HCT116 (cell line): ENCODE measurements around the gene KY. TPM values are rescaled to one million over a fixed set of nuclear protein-coding genes. Genes with fewer than 3 reads are reported as not detected.

ENCODE experiments used
- ATAC-seq: fragments of 200-7000 bp; cut with Tn5 transposase; 2 replicates; pipeline ENCODE4 v1.9.1; 2020; ENCODE audit warnings: mild to moderate bottlenecking, moderate library complexity
- BruUV-seq: library from RNA; stranded (reverse); fragments of 400-500 nt; replicated peaks from 2 replicates; lab custom pipeline; 2021; lab: Mats Ljungman, UMichigan
- CTCF ChIA-PET: fragments of 300-600 bp; sonication (Branson Sonifier 250); formaldehyde crosslinking; loops from one replicate; lab custom pipeline; 2021; ENCODE audit warnings: antibody characterized with exemption; lab: Charles Lee
- POLR2A ChIA-PET: fragments of 300-600, 350-600 bp; sonication (Branson Sonifier 250); formaldehyde crosslinking; loops from one replicate; lab custom pipeline; 2021; ENCODE audit warnings: antibody characterized with exemption; lab: Charles Lee
- RAD21 ChIA-PET, 2 experiments: fragments of 300-600 bp; sonication (Branson Sonifier 250); formaldehyde crosslinking; loops; one replicate each; lab custom pipeline; 2023; ENCODE audit warnings: low total read pairs in 2 of 2; ENCODE audit not compliant: uncharacterized antibody in 2 of 2, unreplicated experiment in 2 of 2, low non-redundant PET in 1 of 2; lab: Charles Lee
- DNase-seq: peaks from one replicate; pipeline ENCODE4 v3.0.0-alpha.2; 2010; ENCODE audit warnings: low read depth, low spot score
- H2AFZ ChIP-seq: fragments of 200-600 bp; shearing (Covaris generic), sonication (generic); 2 replicates; pipeline ENCODE4 v1.6.1; 2017; ENCODE audit warnings: low read depth, mixed run types, mixed read lengths, antibody characterized with exemption, low read length; ENCODE audit not compliant: poor library complexity, severe bottlenecking
- H3K27ac ChIP-seq: 2 replicates; pipeline ENCODE4 v1.5.1; 2012; ENCODE audit warnings: low read depth, low read length
- H3K27me3 ChIP-seq: fragments of 200-600 bp; sonication (generic); 2 replicates; pipeline ENCODE4 v1.6.1; 2016; ENCODE audit warnings: mixed run types, low read length, mixed read lengths; ENCODE audit not compliant: insufficient read depth
- H3K36me3 ChIP-seq, 2 experiments: fragments of 200-500 bp in 1 of 2; fragments of 200-600 bp in 1 of 2; sonication (Bioruptor generic) in 1 of 2; sonication (generic) in 1 of 2; 2 replicates each; pipeline versions ENCODE4 v1.5.1 to v1.6.1; 2014 to 2016; ENCODE audit warnings: low read length in 2 of 2, inconsistent platforms in 1 of 2, mixed read lengths in 1 of 2, mixed run types in 1 of 2; ENCODE audit not compliant: insufficient read depth in 2 of 2, control insufficient read depth in 1 of 2
- H3K4me1 ChIP-seq, 2 experiments: fragments of 200-600 bp in 1 of 2; sonication (generic) in 1 of 2; 2 replicates each; pipeline versions ENCODE4 v1.5.1 to v1.6.1; 2012 to 2017; ENCODE audit warnings: low read length in 2 of 2, inconsistent platforms in 1 of 2, mild to moderate bottlenecking in 1 of 2, mixed read lengths in 1 of 2, mixed run types in 1 of 2, moderate library complexity in 1 of 2; ENCODE audit not compliant: insufficient read depth in 2 of 2, control insufficient read depth in 1 of 2
- H3K4me2 ChIP-seq: fragments of 200-600 bp; sonication (generic); 2 replicates; pipeline ENCODE4 v1.6.1; 2017; ENCODE audit warnings: mixed run types, low read length, mixed read lengths
- H3K4me3 ChIP-seq, 2 experiments: fragments of 200-600 bp in 1 of 2; sonication (generic) in 1 of 2; replicated peaks in 1 of 2; 2 replicates each; pipeline ENCODE4 v1.5.1; 2011 to 2016; ENCODE audit warnings: low read length in 2 of 2, control low read depth in 1 of 2, low read depth in 1 of 2, mild to moderate bottlenecking in 1 of 2, mixed read lengths in 1 of 2, mixed run types in 1 of 2
- H3K79me2 ChIP-seq: fragments of 200-600 bp; sonication (generic); 2 replicates; pipeline ENCODE4 v1.6.1; 2017; ENCODE audit warnings: mild to moderate bottlenecking, mixed run types, low read length, moderate library complexity, mixed read lengths; ENCODE audit not compliant: insufficient read depth
- H3K9ac ChIP-seq: fragments of 200-600 bp; sonication (generic); 2 replicates; pipeline ENCODE4 v1.6.1; 2016; ENCODE audit warnings: low read length, mixed read lengths
- H3K9me2 ChIP-seq: fragments of 200-600 bp; sonication (generic), shearing (Covaris generic); 2 replicates; pipeline ENCODE4 v1.6.1; 2017; ENCODE audit warnings: mixed run types, mild to moderate bottlenecking, moderate library complexity; ENCODE audit not compliant: insufficient read depth
- H3K9me3 ChIP-seq, 2 experiments: fragments of 200-500 bp in 1 of 2; fragments of 200-600 bp in 1 of 2; sonication (Bioruptor generic) in 1 of 2; sonication (generic) in 1 of 2; 2 replicates each; pipeline ENCODE4 v1.6.1; 2014 to 2017; ENCODE audit warnings: low read length in 2 of 2, mixed read lengths in 2 of 2, inconsistent platforms in 1 of 2, low read depth in 1 of 2, mild to moderate bottlenecking in 1 of 2, mixed run types in 1 of 2, moderate library complexity in 1 of 2; ENCODE audit not compliant: control insufficient read depth in 1 of 2, insufficient read depth in 1 of 2
- H4K20me1 ChIP-seq: fragments of 200-600 bp; sonication (generic), shearing (Covaris generic); 2 replicates; pipeline ENCODE4 v1.6.1; 2017; ENCODE audit warnings: mixed run types, mild to moderate bottlenecking, moderate library complexity; ENCODE audit not compliant: insufficient read depth
- FOSL1 ChIP-seq: IDR thresholded peaks from 2 replicates; pipeline ENCODE4 v1.6.1; 2012; ENCODE audit warnings: low read depth
- POLR2A ChIP-seq: IDR thresholded peaks from 2 replicates; pipeline ENCODE4 v1.7.0; 2011; ENCODE audit warnings: borderline replicate concordance; ENCODE audit not compliant: insufficient read depth, insufficient read length; ENCODE audit errors: extremely low read depth
- POLR2AphosphoS5 ChIP-seq: IDR thresholded peaks from 2 replicates; pipeline ENCODE4 v1.6.1; 2011; ENCODE audit warnings: mild to moderate bottlenecking, low read depth, low read length, moderate library complexity
- RAD21 ChIP-seq: IDR thresholded peaks from 2 replicates; pipeline ENCODE4 v1.6.1; 2012; ENCODE audit warnings: low read depth, mild to moderate bottlenecking
- TCF7L2 ChIP-seq: IDR thresholded peaks from 2 replicates; pipeline ENCODE4 v1.7.0; 2011; ENCODE audit warnings: borderline replicate concordance, inconsistent platforms; ENCODE audit not compliant: insufficient read depth, insufficient read length; ENCODE audit errors: extremely low read depth
- ZFX ChIP-seq: fragments of 450-650 bp; IDR thresholded peaks from 2 replicates; pipeline ENCODE4 v1.6.1; 2017
- ZNF274 ChIP-seq: fragments of 200-500 bp; sonication (Bioruptor generic); IDR thresholded peaks from 2 replicates; pipeline ENCODE4 v1.6.1; 2014; ENCODE audit warnings: mild to moderate bottlenecking, low read depth, low read length, inconsistent platforms
- intact Hi-C: fragments of 100-400 bp; cut with micrococcal nuclease; formaldehyde crosslinking; loops from 2 replicates; pipeline ENCODE4 v1.10.0; 2022
- total RNA-seq: library from RNA; stranded (reverse); gene quantifications from one replicate; pipeline ENCODE4 v1.2.1, GENCODE V29; 2021; ENCODE audit not compliant: unreplicated experiment

KY gene
- total RNA-seq, 1 experiment from 2014 or later = not detected

DNA sequence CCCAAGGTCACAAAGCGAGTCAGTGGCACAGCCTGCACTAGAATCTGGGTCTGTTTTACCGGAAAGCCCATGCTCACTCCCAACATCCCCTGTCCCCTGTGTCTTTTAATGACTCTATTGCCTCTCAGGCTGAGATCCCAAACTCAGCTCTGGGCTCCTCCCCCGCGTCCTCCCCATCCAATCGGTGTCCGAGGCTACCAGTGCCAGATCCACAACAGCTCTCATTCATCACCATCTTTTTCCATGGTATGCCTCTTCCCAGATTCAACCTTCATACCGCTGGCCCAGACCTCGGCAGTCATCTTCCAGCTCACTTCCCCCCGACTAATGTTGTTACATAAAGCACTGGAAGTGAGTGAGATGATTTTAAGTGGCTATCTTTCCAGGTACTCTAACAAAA is 16.1 kb upstream of the KY start:
- Histone ChIP-seq H2AFZ (no peak overlapping the region), H3K79me2 (no peaks in the 10 kb centered on the region)
- BruUV-seq = no TSS peak

DNA sequence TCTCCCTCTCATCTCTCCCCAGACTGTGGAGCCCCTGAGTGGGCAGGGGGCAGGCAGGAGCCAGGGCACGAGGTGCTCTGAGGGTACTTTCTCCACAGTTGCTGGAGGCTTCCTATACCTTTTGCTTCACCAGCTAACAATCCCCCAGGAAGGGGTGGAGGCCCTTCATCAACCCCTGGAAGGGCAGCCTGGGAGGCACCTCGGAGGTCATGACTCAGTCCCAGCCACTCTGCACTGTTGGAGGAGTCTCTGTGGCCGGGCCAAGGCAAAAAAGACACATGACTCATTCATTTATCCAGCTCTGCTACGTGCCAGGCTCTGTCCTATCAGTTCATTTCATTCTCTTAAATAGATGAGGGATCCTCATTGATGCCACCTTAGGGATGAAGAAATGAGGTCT is 15.6 kb upstream of the KY start:
- intact Hi-C loops = no loop called here
- TF ChIP-seq POLR2AphosphoS5 (no peak), FOSL1 (peak; percentile 32)
- RAD21 ChIA-PET = no interaction called here
- CTCF ChIA-PET = no interaction called here
- Histone ChIP-seq H3K79me2 (no peaks in the 10 kb centered on the region), H3K9ac (no peak overlapping the region), H3K27me3 (no peaks in the 10 kb centered on the region; the same call in 1 of the 2 replicates), H3K36me3 (no peaks in the 10 kb centered on the region), H3K4me1 (peaks cover 0 to 13% of the 10 kb centered on the region in 2 experiments; a peak in 2 of 4 replicates), H4K20me1 (no peaks in the 10 kb centered on the region), H3K4me2 (peak overlapping the region; percentile 53), H3K27ac (no peak overlapping the region), H3K4me3 (no peak overlapping the region), H2AFZ (no peak overlapping the region), H3K9me3 (no peaks in the 10 kb centered on the region), H3K9me2 (no peaks in the 10 kb centered on the region)
- POLR2A ChIA-PET = no interaction called here
- no peak for DNase-seq
- no TSS peak for BruUV-seq
- ATAC-seq = peak; percentile 85

More for the DNA sequence above, 16.1 kb upstream of the KY start:
- Histone ChIP-seq H3K4me3 (no peak overlapping the region), H3K36me3 (no peaks in the 10 kb centered on the region), H3K9me2 (no peaks in the 10 kb centered on the region), H4K20me1 (no peaks in the 10 kb centered on the region), H3K27me3 (no peaks in the 10 kb centered on the region; the same call in 1 of the 2 replicates), H3K9ac (no peak overlapping the region), H3K9me3 (no peaks in the 10 kb centered on the region), H3K4me1 (peaks cover 0 to 13% of the 10 kb centered on the region in 2 experiments; a peak in 2 of 4 replicates), H3K4me2 (peak overlapping the region; percentile 53; the same call in 1 of the 2 replicates), H3K27ac (no peak overlapping the region)
- intact Hi-C loops = no loop called here
- TF ChIP-seq POLR2A (no peak), RAD21 (no peak), ZNF274 (no peak), TCF7L2 (no peak), ZFX (no peak)
- ChIA-PET CTCF (no interaction called here), POLR2A (no interaction called here), RAD21 (no interaction called here)
- no peak for DNase-seq
- peak; percentile 41 for ATAC-seq
